HG02759 (cell line): Measurements from ENCODE around the gene PKLR.
A peak's percentile ranks its signal among the peaks of the same experiment; 100 is the strongest.
"Not testable (repeated sequence)": the region's sequence is repeated elsewhere in the genome, so short reads cannot be mapped to it uniquely, and the experiment has no call there.

Experiments used
- ATAC-seq: cut with Tn5 transposase; IDR thresholded peaks from one replicate; pipeline ENCODE4 v1.9.1; 2021; ENCODE audit warnings: mild to moderate bottlenecking, moderate library complexity; ENCODE audit not compliant: unreplicated experiment

Gene PKLR

DNA sequence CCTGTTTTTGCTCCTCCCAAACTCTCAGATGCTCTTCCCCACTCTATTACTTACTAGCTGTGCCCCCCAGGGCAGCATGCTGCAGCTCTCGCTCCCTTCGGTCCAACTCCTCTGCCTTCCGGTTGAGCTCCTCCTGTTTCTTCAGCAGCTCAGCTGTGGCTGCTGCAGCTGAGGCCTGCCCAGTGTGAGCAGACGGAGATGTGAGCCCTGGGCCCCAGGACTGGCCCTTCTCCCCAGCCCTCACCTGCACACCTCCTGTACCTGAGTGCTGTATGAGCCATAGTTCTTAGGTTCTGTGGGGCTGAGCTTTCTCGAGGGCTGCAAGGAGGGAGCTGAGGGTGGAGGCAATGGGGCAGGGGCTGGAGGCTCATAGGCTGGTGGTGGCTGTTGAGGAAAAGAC is 41.0 kb downstream of the PKLR start:
- ATAC-seq: no peak

GRCh38 chr1:155256058-155256852 is 45.0 kb downstream of the PKLR start:
- ATAC-seq: no peak

DNA sequence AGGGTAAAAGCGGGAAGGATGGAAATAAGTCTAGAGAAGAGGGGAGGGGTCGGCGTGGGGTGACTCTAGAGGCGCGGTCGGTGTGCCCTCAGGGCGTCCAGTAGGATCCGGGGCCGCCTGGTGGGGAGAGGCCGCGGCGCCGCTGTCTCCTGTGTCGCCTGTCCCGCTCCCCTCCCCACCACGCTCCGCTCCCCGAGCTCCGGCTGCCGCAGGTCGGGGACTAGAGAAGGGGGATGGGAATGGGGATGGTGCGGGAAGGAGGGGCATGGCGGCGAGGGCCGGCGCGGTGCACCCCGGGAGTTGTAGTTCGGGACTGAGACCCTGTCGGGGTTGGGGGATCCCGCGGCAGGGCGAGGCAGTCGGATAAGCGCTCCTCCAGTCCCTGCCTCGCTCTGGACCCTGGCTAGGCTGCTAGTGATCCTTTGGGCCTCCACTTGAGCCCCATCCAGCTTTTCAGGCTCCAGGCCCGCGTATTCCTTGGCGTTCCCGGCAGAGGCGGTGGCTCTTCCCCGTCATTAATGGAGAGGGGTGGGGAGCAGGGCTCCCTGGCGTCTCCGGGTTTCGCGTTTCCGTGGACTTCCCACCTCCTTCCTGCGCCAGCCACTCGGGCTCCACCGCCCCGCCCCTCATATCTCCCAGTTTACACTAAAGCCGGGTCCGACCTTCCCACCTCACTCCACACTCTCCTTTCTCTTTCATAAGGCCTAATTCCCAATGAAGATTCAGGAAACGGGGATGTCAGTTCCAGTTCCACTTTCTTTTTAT is 45.8 kb downstream of the PKLR start, which contains the start of gene ENTREP3:
Gene ENTREP3 (minus strand): TSS at position 241 of the 765 bp plus-strand sequence. CDS start 606 bp downstream, outside the sequence.
- peak; percentile 67 for ATAC-seq

DNA sequence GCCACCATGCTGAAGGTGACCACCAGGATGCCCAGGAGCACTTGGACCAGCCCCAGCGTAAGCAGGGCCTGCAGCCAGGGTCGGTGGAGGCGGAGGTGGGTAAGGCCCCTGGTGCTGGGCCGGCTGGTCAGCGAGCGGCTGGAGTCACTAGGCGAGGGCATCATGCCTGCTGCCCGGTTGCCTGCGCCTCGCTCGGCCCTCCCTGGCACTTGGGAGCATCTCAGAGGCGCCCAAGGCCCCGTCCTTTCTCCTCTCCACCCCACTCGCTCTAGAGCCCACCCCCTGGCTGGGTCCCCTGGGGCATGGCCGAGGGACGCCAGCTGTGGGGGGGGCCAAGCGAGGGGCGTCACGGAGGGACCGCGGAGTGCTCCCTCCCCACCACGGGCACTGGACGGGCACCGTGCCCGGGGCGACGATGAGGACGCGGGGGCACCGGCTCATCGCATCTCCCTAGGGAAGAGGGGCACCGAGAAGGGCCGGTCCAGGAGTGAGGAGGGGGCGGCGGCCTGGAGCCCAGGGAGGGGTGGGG is 46.5 kb downstream of the PKLR start:
- ATAC-seq: no peak

DNA sequence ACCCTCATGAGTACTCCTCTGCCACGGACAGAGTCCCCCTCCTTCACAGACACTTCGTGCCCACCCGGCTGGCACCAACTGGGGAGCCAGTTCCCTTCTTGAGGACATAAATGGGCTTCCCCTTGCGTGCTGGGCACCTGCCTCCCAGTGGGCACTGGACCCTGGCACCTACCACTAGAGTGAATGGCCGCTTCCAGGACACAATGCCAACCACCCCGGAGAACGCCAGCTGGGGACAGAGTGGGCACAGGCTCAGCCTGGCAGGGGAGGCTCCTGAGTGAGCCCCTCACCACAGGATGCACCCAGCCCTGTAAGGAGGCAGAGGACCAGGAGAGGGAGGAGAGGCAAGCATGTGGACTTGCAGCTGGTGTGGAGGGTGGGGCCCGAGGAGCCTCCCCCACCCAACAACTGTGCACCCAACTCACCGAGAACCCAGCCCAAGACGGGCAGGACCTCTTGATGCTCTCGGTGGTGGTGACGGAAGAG is 47.0 kb downstream of the PKLR start:
- no peak for ATAC-seq

GRCh38 chr1:155253797-155254196 is 47.4 kb downstream of the PKLR start:
- ATAC-seq: no peak

DNA sequence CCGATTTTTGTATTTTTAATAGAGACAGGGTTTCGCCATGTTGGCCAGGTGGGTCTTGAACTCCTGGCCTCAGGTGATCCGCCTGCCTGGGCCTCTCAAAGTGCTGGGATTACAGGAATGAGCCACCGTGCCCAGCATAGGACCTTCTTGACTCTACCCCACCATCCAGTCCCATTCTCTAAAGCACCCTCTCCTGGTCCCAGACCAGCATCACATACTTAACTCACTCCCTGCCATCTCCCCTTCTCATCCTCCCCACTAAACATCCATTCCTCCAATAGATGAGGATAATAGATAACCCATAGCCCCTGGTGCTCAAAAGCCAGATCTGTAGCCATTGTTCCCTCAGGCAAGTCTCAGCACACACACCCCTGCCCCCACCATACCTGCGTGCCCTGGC is 48.0 kb downstream of the PKLR start:
- ATAC-seq: no peak

DNA sequence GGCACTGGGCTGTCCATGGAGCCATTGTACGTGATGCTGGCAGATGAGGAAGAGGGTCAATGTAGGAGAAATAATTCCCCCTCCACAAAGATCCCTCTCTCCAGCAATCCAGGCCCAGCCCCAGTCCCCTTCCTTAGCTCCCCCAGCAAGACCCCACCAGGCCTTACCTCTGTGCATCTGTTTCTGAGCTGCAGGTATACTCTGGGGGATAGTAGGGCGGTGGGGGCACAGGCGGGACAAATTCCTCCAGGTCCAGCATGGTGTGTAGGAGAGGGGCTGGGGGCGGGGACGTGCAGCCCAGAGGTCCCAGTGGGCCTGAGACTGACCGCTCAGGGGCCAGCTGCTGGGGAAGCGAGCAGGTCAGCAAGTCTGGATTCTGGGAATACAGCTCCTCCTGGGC is 49.7 kb downstream of the PKLR start:
- no peak for ATAC-seq

DNA sequence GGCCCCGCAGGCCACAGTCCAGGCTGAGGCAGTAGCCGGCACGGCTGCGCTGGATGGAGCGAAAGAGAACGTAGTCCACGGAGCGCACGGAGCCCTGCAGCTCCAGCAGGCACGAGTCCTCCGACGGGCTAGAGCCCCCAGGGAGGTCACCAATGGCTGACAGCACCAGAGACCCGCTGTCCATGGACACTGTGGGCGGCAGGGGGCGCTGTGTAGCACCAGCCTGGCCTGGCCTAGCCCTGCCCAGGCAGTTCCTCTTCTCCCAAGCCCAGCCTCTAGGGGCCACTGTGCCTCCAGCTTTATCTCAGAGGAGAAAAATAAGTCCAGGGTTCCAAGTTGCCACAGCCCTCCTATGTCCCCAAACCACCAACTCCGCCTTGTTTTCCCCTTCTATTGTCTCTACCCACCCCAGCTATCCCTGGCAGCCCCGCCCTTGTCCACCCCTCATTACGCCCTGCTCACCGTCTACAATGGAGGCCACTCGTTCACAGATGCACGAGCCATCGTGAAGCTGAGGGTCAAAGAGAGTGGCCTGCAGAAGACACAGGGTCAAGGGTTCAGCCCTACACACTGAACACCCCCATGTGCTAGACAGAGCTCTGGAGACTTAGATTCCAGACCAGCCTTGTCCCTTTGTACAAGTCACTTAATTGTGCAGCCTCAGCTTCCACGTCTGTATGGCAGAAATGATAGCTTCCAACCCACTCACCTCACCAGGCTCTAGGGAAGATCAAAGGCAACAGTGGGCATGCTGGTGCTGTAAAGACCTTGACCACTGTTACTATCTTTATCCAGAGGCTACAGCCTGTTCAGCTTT is 50.4 kb downstream of the PKLR start:
- ATAC-seq: peak; percentile 88

DNA sequence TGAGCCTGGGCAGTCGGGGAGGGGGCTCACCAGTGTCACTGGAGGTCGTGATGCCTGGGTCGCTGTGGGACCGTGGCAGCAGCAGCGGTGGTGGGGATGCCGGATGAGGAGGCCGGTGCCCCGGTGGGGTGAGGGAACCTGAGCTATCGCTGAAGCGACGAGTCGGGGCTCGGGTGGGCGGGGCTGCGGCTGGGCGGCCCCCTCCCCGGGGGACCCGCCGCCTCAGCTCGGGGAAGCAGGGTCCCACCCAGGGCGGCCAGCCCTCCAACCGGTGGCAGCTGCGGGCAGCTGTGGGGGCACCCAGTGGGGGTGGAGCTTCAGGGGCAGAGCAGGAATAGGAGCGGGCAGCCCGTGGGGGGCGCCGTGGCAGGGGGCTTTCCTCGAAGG is 51.0 kb downstream of the PKLR start:
- peak; percentile 26 for ATAC-seq

DNA sequence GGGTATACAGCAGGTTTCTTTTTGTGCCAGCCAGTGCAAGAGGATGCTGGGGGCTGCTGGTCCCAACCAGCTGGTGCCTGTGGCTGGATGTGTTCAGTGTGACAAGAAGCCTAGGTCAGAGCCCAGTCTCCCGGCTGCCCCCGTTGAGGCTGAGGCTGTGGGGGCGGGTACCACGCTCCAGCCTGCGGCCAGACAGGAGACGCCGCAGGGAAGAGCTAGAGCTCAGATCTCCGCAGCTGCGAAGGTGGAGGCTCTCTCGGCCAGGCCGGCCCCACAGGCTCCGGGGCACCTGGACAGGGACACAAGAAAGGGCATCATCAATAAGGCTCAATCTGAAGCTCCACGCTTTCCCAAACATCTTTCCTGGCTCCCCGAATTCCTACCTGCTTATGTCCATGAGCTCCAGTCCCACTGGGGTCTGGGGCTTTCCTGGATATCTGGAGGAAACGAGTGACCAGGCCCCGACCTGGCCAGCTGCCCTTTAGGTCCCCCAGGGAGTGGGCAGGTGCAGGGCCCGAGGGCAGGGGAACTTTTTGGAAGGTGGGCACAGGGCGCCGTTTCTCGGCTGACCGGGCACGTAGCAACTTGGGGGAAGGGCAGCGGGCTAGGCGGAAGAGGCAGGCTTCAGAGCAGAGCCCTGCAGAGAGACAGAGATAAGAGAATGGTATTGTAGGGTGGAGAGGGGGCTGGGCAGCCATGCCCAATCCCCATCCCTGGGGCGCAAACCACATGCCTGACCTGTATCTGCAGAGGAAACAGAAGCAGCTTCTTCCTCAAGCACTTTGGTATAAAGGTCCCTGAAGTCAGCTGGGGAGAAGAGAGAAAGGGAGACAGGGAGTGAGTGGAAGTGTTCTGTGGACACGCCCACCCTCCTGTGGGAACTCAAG is 53.3 kb downstream of the PKLR start:
- ATAC-seq: no peak

DNA sequence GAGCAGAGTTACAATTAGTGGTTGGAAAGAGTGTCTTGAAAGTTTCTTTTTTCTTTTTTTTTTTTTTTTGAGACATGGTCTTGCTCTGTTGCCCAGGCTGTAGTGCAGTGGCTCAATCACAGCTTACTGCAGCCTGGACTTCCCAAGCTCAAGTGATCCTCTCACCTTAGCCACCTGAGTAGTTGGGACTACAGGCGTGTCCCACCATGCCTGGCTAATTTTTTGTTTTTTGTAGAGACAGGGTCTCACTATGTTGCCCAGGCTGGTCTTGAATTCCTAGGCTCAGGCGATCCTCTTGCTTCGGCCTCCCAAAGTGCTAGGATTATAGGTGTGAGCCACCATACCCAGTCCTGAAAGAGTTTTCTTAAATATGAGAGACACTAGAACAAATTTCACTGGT is 54.4 kb downstream of the PKLR start:
- not testable (repeated sequence) for ATAC-seq

GRCh38 chr1:155245163-155245524 is 56.1 kb downstream of the PKLR start:
- no peak for ATAC-seq

GRCh38 chr1:155244368-155245162 is 56.7 kb downstream of the PKLR start:
- ATAC-seq: peak; percentile 93

- no peak for ATAC-seq
Observed at GRCh38 chr1:155242805-155243358, 58.4 kb downstream of the PKLR start.

- ATAC-seq: no peak
Observed at GRCh38 chr1:155241841-155242264, 59.4 kb downstream of the PKLR start.

GRCh38 chr1:155241069-155241679 is 60.1 kb downstream of the PKLR start:
- no peak for ATAC-seq
